ENCODE data around the gene CCDC188. TPM values are rescaled to one million over a fixed set of nuclear protein-coding genes. Genes with fewer than 3 reads are reported as not detected.

Gene CCDC188
- total and polyA plus RNA-seq, 9 of the 15 experiments (the other 6 are each of a cell fraction or from before 2014, with no cell fraction given): not detected

DNA sequence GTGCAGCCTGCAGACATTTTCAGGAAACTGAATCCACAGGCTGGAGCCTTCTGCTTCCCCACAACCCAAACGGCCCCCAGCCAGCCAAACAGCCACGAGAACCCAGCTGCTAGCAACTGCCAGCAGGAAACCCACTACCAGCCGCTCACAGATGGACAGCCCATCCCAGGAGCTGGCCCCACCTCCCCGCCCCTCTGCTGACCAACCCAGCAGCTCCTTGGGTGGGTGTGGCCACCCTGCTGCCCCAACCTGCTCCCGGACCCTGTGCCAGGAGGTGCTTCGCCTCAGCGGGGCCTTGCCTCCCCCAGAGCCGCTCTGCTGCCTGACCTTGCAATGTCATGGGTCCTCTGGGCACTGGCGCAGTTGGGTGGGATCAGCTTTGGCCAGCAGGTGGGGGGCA, 8.2 kb upstream of the CCDC188 start:
- no peak overlapping the region for H3K27ac ChIP-seq (ENCODE audit: extremely low read depth, low read depth, low read length)
- BruUV-seq (replicated peaks): no TSS peak
- H3K36me3 ChIP-seq (ENCODE audit: control insufficient read depth, insufficient read depth, low read length): no peaks in the 10 kb centered on the region
- no peak overlapping the region for H3K4me3 ChIP-seq
- 2% methylated on average over 9 of the region's 9 CpGs for WGBS (ENCODE audit: insufficient coverage, low coverage, missing lambda C conversion rate)
- intact Hi-C loops (cut with micrococcal nuclease) (loop anchor here (5.0 to 10.0 kb wide), 2 partner anchors 33 to 256 kb away; no protein-coding TSS in a partner anchor), in situ Hi-C loops (cut with MboI) (loop anchor here (5.0 to 25.0 kb wide), 3 partner anchors 133 to 528 kb away; no protein-coding TSS in a partner anchor)
- TF ChIP-seq, protein P1, sequence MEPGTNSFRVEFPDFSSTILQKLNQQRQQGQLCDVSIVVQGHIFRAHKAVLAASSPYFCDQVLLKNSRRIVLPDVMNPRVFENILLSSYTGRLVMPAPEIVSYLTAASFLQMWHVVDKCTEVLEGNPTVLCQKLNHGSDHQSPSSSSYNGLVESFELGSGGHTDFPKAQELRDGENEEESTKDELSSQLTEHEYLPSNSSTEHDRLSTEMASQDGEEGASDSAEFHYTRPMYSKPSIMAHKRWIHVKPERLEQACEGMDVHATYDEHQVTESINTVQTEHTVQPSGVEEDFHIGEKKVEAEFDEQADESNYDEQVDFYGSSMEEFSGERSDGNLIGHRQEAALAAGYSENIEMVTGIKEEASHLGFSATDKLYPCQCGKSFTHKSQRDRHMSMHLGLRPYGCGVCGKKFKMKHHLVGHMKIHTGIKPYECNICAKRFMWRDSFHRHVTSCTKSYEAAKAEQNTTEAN (CRISPR knock-in tag; IDR thresholded peaks at IDR 0.05): 0 out of 2 replicates have a peak, but pooled peaks have one; percentile 12
- TF ChIP-seq, protein P2, sequence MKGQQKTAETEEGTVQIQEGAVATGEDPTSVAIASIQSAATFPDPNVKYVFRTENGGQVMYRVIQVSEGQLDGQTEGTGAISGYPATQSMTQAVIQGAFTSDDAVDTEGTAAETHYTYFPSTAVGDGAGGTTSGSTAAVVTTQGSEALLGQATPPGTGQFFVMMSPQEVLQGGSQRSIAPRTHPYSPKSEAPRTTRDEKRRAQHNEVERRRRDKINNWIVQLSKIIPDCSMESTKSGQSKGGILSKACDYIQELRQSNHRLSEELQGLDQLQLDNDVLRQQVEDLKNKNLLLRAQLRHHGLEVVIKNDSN (CRISPR knock-in tag; IDR thresholded peaks at IDR 0.05): peak; percentile 34; the same call in 1 of the 2 replicates
- TF ChIP-seq, protein P3, sequence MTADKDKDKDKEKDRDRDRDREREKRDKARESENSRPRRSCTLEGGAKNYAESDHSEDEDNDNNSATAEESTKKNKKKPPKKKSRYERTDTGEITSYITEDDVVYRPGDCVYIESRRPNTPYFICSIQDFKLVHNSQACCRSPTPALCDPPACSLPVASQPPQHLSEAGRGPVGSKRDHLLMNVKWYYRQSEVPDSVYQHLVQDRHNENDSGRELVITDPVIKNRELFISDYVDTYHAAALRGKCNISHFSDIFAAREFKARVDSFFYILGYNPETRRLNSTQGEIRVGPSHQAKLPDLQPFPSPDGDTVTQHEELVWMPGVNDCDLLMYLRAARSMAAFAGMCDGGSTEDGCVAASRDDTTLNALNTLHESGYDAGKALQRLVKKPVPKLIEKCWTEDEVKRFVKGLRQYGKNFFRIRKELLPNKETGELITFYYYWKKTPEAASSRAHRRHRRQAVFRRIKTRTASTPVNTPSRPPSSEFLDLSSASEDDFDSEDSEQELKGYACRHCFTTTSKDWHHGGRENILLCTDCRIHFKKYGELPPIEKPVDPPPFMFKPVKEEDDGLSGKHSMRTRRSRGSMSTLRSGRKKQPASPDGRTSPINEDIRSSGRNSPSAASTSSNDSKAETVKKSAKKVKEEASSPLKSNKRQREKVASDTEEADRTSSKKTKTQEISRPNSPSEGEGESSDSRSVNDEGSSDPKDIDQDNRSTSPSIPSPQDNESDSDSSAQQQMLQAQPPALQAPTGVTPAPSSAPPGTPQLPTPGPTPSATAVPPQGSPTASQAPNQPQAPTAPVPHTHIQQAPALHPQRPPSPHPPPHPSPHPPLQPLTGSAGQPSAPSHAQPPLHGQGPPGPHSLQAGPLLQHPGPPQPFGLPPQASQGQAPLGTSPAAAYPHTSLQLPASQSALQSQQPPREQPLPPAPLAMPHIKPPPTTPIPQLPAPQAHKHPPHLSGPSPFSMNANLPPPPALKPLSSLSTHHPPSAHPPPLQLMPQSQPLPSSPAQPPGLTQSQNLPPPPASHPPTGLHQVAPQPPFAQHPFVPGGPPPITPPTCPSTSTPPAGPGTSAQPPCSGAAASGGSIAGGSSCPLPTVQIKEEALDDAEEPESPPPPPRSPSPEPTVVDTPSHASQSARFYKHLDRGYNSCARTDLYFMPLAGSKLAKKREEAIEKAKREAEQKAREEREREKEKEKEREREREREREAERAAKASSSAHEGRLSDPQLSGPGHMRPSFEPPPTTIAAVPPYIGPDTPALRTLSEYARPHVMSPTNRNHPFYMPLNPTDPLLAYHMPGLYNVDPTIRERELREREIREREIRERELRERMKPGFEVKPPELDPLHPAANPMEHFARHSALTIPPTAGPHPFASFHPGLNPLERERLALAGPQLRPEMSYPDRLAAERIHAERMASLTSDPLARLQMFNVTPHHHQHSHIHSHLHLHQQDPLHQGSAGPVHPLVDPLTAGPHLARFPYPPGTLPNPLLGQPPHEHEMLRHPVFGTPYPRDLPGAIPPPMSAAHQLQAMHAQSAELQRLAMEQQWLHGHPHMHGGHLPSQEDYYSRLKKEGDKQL (CRISPR knock-in tag; IDR thresholded peaks at IDR 0.05; ENCODE audit: borderline replicate concordance): 0 out of 2 replicates have a peak, but pooled peaks have one; percentile 46
- 0 out of 2 replicates have a peak, but pooled peaks have one; percentile 25 for TF ChIP-seq ZBTB1 (CRISPR knock-in tag; IDR thresholded peaks at IDR 0.05; ENCODE audit: borderline replicate concordance, low read depth)
- TF ChIP-seq, protein P4, sequence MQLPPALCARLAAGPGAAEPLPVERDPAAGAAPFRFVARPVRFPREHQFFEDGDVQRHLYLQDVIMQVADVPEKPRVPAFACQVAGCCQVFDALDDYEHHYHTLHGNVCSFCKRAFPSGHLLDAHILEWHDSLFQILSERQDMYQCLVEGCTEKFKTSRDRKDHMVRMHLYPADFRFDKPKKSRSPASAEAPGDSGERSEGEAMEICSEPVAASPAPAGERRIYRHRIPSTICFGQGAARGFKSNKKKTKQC (CRISPR knock-in tag; IDR thresholded peaks at IDR 0.05): peak; percentile 58; the same call in 1 of the 2 replicates
- no peak for TF ChIP-seq TEAD4 (IDR thresholded peaks at IDR 0.05; ENCODE audit: low read length)
- TF ChIP-seq TEAD4 (CRISPR knock-in tag; IDR thresholded peaks at IDR 0.05; ENCODE audit: borderline replicate concordance): 0 out of 2 replicates have a peak, but pooled peaks have one; percentile 10
- peak; percentile 22 for TF ChIP-seq PCBP1 (IDR thresholded peaks at IDR 0.05; ENCODE audit: low read depth, low read length, poor library complexity, severe bottlenecking)
- TF ChIP-seq, protein P5, sequence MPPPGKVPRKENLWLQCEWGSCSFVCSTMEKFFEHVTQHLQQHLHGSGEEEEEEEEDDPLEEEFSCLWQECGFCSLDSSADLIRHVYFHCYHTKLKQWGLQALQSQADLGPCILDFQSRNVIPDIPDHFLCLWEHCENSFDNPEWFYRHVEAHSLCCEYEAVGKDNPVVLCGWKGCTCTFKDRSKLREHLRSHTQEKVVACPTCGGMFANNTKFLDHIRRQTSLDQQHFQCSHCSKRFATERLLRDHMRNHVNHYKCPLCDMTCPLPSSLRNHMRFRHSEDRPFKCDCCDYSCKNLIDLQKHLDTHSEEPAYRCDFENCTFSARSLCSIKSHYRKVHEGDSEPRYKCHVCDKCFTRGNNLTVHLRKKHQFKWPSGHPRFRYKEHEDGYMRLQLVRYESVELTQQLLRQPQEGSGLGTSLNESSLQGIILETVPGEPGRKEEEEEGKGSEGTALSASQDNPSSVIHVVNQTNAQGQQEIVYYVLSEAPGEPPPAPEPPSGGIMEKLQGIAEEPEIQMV (tag; conservative IDR thresholded peaks at IDR 0.05; ENCODE audit: low read depth): no peak
- TF ChIP-seq ZNF695 (CRISPR knock-in tag; IDR thresholded peaks at IDR 0.05): no peak
- H3K27me3 ChIP-seq (ENCODE audit: control insufficient read depth in 2 of 2, insufficient read depth in 2 of 2, low read length in 2 of 2): peaks cover 18 to 54% of the 10 kb centered on the region in 2 experiments; a peak in 4 of 5 replicates
- H2AFZ ChIP-seq (ENCODE audit: low read depth, low read length): no peak overlapping the region
- H3K9me3 ChIP-seq (replicated peaks; ENCODE audit: control insufficient read depth, insufficient read depth, low read depth, low read length): peaks cover 6% of the 10 kb centered on the region
- no peaks in the 10 kb centered on the region for H3K9me1 ChIP-seq (ENCODE audit: control insufficient read depth, insufficient read depth, low read length)
- ChIA-PET POLR2A (interaction anchor here (0.7 to 1.3 kb wide), 2 partner anchors 125 to 276 kb away, joined by 3 to 5 read pairs; no protein-coding TSS in a partner anchor), CTCF (ENCODE audit: low intra/inter-chr PET ratio) (interaction anchor here (0.6 to 5.5 kb wide), 2 partner anchors 125 to 296 kb away, joined by 3 to 126 read pairs; no protein-coding TSS in a partner anchor)
- H3K4me1 ChIP-seq (replicated peaks in 1 of 2; ENCODE audit: control insufficient read depth in 2 of 2, insufficient read depth in 2 of 2, low read length in 2 of 2): peaks cover 0 to 53% of the 10 kb centered on the region in 2 experiments; a peak in 2 of 5 replicates
- peaks cover 28% of the 10 kb centered on the region for H4K20me1 ChIP-seq (replicated peaks; ENCODE audit: control insufficient read depth, insufficient read depth, low read length)
- ATAC-seq: 0 out of 3 replicates have a peak, but pooled peaks have one; percentile 5
- FAIRE-seq: no peak
- H3K9ac ChIP-seq (ENCODE audit: insufficient read depth in 1 of 2, low read depth in 2 of 2, low read length in 2 of 2): peak overlapping the region in 1 of 2 experiments; percentile 39; a peak in 2 of 4 replicates
- no peaks in the 10 kb centered on the region for H3K79me2 ChIP-seq (ENCODE audit: control insufficient read depth, insufficient read depth, low read length)
- peak in 2 of 4 experiments; percentile 70 to 73 for DNase-seq (ENCODE audit: extremely low read depth in 1 of 4, low spot score in 3 of 4)
- no peak overlapping the region for H3K4me2 ChIP-seq (ENCODE audit: insufficient read depth, low read length)
